Skin of body (tissue), 2 donors: ENCODE measurements around the gene ENOSF1. TPM values are rescaled to one million over a fixed set of nuclear protein-coding genes. Genes with fewer than 3 reads are reported as not detected.
"Not testable (repeated sequence)": the region's sequence is repeated elsewhere in the genome, so short reads cannot be mapped to it uniquely, and the experiment has no call there.

Source experiments
- DNase-seq: peaks from one replicate; lab custom pipeline; 2025; lab: John Stamatoyannopoulos, UW
- total RNA-seq: library from RNA; depleted of rRNA; stranded (reverse); fragments of >200 nt; gene quantifications from one replicate; pipeline ENCODE4 v1.2.3, GENCODE V29; 2014

Gene ENOSF1, protein sequence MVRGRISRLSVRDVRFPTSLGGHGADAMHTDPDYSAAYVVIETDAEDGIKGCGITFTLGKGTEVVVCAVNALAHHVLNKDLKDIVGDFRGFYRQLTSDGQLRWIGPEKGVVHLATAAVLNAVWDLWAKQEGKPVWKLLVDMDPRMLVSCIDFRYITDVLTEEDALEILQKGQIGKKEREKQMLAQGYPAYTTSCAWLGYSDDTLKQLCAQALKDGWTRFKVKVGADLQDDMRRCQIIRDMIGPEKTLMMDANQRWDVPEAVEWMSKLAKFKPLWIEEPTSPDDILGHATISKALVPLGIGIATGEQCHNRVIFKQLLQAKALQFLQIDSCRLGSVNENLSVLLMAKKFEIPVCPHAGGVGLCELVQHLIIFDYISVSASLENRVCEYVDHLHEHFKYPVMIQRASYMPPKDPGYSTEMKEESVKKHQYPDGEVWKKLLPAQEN
- total RNA-seq = 35.3 TPM

DNA sequence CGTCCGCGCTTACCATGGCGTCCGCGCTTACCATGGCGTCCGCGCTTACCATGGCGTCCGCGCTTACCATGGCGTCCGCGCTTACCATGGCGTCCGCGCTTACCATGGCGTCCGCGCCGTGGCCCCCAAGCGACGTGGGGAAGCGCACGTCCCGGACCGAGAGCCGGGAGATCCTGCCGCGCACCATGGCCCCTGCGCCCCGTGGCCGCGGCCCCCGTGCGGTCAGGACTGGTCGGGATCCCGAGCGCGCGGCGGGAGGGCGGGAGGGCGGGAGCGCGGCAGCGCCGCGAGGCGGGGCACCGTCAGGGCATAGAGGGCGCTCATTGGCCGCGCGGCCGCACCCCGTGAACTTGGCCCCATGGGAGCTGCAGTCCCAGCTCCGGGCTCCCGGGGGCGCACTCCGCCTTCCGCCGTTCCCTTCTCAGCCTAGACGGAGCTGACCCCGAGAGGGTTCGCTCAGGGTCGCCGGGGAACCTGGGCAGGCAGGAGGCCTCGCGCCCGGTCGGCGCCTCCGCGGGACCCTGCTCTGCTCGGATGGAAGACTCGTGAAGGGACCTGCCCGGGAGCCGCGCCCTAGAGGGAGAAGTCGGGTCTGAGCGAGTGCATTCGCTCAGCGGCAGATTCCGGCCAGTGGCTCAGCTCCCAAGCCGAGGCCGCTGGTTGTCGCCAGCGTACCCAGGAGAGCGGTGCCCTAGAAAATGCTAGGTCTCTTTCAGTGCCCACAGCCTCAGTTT, at the start of gene ENOSF1:
Gene ENOSF1, minus strand, starts transcription at position 230 of the 734 bp plus-strand sequence. Its CDS starts 43 bp downstream, at position 187.
- peak; percentile 66 for DNase-seq

DNA sequence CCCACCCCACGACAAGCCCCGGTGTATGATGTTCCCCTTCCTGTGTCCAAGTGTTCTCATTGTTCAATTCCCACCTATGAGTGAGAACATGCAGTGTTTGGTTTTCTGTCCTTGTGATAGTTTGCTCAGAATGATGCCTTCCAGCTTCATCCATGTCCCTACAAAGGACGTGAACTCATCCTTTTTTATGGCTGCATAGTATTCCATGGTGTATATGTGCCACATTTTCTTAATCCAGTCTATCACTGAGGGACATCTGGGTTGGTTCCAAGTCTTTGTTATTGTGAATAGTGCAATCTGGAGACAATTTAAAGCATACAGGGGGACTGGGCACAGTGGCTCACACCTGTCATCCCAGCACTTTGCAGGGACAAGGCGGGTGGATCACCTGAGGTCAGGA, 47.4 kb upstream of the ENOSF1 start:
- DNase-seq = not testable (repeated sequence)

DNA sequence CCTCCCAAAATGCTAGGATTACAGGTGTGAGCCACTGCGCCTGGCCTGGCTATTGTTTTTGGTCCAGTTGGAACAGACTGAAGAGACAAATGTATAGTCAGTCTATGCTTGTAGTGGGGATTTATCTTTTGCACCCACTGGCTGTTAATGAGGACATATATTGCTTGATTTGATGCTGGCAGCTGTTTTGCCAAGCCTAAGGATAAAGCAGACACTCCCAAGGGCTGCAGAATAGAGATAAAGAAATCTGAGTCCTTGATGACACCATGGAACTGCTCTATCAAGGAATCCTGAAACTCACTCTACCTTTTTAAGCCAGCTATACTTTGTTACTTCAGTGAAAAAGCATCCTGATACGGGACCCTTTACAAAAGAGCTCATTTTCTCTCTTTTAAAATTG, 43.1 kb upstream of the ENOSF1 start:
- DNase-seq = no peak

DNA sequence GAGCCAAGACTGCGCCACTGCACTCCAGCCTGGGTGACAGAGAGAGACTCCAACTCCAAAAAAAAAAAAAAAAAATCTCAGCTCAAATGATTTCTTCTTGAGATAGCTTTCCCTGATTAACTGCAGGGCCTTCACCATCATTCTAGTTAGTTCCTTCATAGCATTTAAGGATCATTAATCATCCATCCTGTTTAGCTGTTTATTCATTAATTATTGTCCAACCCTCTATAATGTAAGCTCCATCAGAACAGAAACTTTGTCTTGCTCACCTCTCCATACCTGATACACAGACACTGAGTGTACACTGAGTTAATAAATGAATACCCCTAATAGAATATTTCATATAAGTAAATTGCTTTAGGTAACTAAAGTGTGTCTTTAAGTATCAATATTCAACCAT, 42.2 kb upstream of the ENOSF1 start:
- no peak for DNase-seq

DNA sequence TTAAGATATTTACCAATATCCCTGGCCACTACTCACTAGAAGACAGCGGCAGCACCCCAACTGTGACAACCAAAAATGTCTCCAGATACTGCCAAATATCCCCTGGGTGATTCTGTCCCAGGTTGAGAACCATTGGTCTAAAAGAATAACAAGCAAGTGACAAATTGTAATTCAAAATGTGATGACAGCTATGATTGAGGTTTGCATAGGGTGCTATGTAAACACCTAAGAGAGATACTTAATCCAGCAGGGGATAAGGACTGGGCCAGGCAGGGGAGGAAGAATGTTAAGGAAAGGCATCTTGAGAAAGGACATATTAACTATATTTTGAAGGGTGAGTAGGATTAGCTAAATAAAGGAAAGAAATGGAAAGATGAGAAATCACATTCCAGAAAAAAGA, 38.0 kb upstream of the ENOSF1 start:
- no peak for DNase-seq

DNA sequence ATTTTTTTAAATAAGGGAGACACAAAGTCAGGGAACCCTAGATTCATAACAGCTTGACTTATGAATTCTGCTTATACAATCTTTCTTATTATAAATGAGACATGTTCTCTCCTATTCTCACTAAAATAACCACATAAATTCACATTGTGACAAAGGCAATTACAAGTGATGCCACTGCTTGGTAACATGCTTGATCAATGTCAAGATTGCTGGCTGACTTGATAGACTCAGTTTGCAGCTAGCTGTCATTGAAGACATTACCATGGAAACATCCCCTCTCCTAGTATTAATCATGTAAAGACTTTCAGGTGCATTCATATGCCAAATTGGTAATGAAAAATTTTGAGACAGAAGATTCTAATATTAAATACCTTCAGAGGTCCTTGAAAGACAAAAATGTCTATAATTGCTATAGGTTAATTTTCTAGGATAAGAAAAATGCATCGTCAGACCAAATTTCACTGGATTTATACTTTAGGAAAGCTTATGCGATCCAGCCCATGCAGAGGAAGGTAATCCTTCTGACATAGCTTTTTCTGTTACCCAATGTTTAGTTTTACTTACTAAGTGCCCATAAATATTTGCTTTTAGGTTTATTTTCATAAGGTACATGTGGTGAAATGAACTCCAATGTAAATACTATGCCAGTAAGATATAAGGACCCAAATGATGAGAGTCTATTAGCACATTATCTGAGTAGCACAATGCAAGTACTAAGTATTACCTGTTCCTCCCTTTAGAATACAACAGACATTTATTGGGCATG, 32.6 kb upstream of the ENOSF1 start:
- DNase-seq = no peak

DNA sequence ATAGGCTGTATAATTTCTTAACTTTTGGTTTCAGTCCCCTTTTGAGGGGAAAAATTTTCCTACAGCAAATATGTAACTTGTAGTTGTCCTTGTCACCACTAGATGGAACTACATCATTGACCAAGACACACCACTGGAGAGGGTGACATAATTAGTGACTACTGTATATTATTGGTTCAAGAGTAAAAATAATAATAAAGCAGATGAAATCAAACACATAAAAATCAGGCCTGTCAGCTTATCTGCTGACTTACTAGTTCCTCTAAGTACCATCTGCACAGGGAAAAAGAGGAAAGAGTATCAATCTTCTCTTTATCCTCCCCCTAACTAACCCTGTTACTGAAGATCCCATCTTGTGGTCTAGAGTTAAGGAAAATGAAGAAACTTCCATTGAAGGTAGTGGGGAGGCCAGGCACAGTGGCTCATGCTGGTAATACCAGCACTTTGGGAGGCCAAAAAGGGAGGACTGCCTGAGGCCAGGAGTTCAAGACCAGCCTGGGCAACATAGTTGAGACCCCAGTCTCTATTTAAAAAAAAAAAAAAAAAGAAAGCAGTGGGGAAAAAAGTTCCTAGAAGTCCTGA, 29.6 kb upstream of the ENOSF1 start:
- DNase-seq = peak; percentile 46

DNA sequence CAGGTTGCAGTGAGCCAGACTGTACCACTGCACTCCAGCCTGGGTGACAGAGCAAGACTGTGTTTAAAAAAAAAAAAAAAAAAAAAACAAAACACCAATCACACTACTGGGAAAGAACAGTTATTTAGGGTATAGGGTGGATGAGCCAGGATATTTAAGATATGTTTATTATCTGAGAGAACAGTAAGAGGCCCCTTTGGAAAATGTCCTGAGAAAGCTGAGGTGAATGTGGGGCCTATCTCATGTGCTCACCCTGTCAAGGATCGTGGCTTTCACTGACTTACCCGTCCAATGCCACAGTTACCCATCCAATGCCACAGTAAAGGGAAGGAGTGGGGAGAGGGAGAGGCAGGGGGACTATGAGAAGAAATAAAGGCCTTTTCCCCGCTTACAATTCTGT, 19.9 kb upstream of the ENOSF1 start:
- no peak for DNase-seq

DNA sequence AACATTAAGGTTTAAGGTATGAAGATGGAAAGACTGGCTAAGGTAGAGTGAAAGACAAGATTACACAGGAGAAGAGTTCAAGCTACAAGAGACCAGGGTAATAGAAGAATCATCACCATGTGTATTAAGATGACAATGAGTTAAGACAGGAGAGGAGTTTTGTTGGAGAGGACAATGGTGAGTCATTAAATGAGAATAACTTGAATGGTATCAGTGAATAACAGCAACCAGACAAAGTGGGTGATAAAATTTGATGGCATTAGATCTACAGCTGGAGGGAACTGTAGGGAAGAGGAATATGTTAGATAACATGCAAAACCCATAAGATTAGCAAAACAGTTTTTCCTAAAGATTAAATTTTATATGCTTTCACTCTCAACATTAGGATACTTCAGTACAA, 18.8 kb upstream of the ENOSF1 start:
- no peak for DNase-seq

DNA sequence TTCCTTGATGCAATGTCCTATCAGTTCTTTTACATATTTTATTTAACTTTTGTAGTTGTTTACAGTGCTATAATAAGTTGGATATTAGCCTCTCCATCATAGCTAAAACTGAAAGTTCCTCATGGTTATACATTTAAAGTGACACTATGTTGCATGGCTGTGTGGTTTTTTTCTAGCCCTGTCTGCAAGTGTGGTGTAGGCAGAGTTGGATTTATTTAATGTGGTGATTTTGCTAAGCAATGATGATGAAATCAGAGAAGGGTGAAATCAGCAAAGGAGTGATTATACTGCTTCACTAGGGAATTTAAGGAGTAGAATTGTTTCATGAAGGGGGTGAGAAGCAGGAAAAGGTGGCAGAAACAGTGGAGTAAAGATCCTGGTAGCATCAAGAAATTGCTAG, 18.3 kb upstream of the ENOSF1 start:
- DNase-seq = no peak

DNA sequence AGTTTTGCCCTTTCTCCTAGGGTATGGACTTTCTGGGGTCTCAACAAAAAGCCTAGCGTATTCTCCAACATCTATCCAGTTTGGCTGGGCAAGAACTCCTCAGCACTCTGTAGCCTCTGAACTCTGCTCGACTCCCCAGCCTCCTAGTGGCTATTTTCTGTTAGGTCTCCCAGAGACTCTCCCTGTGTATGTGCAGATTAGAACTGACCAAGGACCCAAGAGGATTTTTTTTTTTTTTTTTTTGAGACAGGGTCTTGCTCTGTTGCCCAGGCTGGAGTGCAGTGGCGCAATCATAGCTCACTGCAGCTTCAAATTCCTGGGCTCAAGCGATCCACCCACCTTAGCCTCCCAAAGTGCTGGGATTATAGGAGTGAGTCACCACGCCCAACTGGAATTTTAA, 17.7 kb upstream of the ENOSF1 start:
- not testable (repeated sequence) for DNase-seq

DNA sequence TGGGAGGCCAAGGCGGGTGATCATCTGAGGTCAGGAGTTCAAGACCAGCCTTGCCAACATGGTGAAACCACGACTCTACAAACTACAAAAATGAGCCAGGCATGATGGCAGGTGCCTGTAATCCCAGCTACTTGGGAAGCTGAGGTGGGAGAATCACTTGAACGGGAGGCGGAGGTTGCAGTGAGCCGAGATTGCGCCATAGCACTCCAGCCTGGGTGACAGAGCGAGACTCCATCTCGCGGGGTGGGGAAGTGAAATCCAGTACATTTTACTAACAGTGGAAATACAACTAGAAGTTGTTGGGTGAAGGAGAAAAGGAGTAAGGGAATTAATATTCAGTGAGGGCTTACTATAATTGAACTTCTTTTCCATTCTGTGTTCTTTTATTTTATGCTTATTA, 13.2 kb upstream of the ENOSF1 start:
- no peak for DNase-seq

DNA sequence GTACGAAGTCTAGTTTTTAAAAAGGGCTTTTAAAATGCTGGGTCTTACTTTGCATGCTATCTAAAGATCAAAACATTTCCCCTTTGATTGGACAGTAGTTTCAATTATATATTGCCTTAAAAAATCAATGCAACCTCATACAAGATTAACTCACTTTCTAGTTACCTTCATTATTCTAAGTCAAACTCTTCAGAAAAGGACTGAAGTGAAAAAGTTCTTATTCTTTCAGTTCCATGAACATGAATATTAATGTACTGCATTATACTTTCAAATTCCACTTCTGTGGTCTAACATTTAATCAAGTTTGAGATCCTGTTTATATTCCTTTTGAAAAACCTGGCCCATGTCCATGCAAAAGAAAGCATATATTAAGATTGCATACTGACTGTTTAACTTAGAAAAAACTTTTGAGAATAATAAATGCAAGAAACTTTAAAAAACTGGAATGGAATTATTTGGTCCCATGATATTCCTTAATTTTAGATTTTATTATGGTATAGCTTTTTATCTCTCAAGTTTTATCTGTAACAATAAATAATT, 11.2 kb upstream of the ENOSF1 start:
- DNase-seq = no peak

DNA sequence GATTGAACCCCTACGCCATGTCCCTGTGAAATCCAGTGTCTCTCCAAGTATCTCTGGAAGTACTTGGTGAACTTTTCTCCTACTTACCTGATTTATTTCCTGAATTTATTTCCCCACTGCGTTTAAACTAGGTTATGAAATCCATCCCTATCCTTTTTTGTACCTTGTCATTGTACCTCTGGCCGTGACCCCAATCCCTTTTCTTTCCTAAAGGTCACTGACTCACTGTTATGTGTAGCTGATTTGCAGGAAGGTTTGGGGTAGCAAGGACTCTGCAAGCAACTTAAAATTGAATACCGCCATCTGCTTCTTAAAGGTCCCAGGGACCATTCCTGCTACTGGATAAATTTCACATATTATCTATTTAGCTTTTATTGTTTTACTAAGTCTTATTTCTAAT, 4.6 kb upstream of the ENOSF1 start:
- DNase-seq = no peak

DNA sequence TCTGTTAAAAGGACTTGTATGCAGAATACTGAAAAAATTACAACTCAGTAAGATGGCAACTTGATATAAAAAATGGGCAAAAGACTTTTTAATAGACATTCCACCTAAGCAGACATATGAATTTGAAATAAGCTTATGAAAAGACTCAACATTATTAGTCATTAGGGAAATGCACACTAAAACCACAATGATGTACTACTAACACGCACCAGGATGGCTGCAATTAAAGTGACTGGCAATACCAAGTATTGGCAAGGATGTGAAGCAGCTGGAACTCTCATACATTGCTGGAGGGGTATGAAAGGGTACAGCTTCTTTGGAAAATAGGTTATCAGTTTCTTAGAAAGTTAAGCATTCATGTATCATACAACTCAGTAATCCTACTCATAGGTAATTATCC, 3.2 kb upstream of the ENOSF1 start:
- DNase-seq = no peak

DNA sequence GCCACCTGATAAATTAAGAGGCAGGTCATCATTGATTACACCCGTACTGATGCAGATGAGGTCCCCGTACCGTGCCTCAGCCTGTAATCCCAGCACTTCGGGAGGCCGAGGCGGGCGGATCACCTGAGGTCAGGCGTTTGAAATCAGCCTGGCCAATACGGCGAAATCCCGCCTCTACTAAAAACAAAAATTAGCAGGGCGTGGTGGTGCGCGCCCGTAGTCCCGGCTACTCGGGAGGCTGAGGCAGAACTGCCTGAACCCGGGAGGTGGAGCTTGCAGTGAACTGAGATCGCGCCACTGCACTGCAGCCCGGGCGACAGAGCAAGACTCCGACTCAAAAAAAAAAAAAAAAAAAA, 683 bp upstream of the ENOSF1 start:
- DNase-seq = no peak

DNA sequence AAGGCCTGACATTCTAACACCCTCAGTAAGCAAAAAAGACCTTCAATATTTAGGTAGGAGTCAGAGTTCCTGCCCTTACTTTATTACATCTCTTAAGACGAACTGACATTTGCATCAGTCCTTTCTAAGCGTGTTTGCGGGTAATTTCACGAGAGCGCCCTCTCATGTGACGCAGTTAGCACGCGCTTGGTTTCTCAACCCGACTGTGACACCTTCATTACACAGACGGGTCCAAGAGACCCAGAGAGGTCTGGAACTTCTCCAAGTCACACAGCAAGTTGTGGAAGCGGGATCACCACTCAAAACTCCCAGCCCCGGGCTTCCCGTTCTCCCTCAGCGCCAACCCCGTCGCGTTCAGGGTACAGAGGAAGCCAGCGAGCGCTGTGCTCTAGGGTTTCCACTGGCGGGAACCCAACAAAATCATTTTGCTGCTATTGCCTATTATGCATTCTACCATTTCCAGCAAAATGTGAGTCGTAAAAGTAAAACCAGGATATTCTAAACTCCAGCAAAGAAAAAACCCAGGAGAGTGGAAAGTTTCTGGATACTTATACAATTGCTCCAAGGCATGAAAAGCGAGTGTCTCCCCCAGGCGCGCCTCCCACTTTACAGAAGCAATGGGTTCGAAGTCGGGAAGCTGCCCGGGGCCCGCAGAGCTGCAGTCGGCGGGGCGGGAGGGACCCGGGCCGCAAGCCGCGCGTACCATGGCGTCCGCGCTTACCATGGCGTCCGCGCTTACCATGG, 601 bp downstream of the ENOSF1 start:
- DNase-seq = peak; percentile 48

DNA sequence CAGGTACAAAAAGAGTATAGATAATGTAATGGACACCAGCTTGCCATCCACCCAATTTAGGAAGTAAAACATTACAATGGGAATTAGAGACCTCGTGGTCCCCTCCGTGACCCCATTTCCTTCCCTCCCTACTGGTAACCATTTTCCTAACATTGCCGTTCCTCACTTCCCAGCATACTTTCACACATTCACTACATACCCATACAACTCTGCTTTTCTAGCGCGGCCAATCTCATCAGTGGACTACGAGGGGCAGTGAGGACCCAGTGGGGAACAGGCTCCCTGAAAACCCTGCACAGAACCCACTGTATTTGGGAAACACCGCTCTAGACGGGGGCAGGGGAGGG, 1.1 kb downstream of the ENOSF1 start:
- DNase-seq = no peak

DNA sequence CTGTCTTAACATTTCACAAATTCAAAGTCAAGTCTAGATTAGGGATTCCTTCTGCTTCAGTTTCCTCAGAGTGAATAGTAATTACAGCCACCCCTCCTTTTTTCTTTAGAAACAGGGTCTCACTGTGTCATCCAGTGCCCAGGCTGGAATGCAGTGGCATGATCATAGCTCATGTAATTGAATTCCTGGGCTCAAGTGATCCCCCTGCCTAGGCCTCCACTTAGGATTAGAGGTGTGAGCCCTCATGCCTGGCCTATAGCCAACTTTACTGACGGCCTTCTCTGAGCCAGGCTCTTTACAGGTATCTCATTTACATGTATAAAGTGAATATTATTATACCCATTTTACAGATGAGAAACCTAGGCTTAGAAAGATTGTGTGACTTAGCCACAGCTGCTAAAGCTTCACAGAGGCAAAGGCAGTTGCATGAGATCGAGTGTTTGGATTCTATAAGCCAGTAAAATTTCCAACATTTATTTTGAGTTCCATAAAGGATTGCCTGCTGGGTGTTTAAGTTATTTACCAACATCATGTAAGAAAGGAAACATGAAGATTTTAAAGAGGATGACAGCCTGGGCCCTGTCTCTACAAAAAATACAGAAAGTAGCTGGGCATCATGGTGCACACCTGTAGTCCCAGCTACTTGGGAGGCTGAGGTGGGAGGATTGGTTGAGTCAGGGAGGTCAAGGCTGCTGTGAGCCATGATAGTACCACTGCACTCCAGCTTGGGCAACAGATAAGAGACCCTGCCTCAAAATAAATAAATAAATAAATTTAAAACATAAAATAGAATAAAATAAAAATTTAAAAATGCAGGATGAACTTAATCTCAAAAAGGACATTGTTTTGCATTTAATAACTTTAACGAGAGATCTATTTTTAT, 1.8 kb downstream of the ENOSF1 start:
- no peak for DNase-seq

DNA sequence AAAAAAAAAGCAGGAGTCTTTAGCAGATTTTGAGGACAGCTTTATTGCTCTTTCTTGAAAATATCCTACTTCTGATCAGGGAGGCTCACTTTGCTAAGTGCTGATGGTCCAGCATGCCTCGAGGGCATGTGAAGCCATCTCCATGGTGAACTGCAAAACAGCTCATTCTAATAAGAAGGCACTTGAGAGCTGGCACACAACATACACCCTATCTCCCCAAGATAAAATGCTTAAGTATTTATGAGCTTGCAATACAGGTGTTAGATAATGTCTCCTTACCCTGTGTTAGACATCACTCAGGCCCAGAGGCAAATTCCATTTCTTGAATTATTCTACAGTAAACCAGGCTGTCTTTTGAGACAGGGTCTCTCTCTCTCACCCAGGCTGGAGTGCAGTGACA, 2.7 kb downstream of the ENOSF1 start:
- no peak for DNase-seq
